Thoracic aorta (tissue), 2 donors: ENCODE measurements around the gene PEF1. TPM values are rescaled to one million over a fixed set of nuclear protein-coding genes. Genes with fewer than 3 reads are reported as not detected.

Source experiments
- ATAC-seq: fragments of 150-250 bp; one replicate; pipeline ENCODE4 v1.8.0; 2017; ENCODE audit warnings: low read depth; ENCODE audit not compliant: insufficient number of reproducible peaks, low FRiP score
- DNase-seq: peaks from one replicate; pipeline ENCODE4 v3.0.0-alpha.2; 2020; ENCODE audit warnings: low spot score
- H3K27ac ChIP-seq, 2 donors: fragments of 200-600 bp; sonication (generic); 1 replicate in 1 of 2; 2 replicates in 1 of 2; pipeline ENCODE4 v1.5.1; 2016; ENCODE audit warnings: mild to moderate bottlenecking in 2 of 2, moderate library complexity in 2 of 2
- H3K27me3 ChIP-seq: fragments of 200-600 bp; sonication (generic); replicated peaks from 2 replicates; pipeline ENCODE4 v1.6.0; 2016; ENCODE audit warnings: mild to moderate bottlenecking; ENCODE audit not compliant: insufficient read depth
- H3K36me3 ChIP-seq: fragments of 200-600 bp; sonication (generic); one replicate; pipeline ENCODE4 v1.5.1; 2016
- H3K4me1 ChIP-seq, 2 donors: fragments of 200-600 bp; sonication (generic); 1 replicate in 1 of 2; 2 replicates in 1 of 2; pipeline versions ENCODE4 v1.5.1 to v1.6.0; 2016; ENCODE audit warnings: low read depth in 2 of 2, mild to moderate bottlenecking in 1 of 2; ENCODE audit not compliant: control insufficient read depth in 1 of 2
- H3K4me3 ChIP-seq: fragments of 200-600 bp; sonication (generic); 2 replicates; pipeline ENCODE4 v1.5.1; 2016; ENCODE audit warnings: mild to moderate bottlenecking
- H3K9me3 ChIP-seq: fragments of 200-600 bp; sonication (generic); 2 replicates; pipeline ENCODE4 v1.5.1; 2016
- CTCF ChIP-seq: fragments of 200-600 bp; sonication (generic); IDR thresholded peaks from one replicate; pipeline ENCODE4 v1.5.1; 2019; ENCODE audit warnings: antibody characterized with exemption
- total RNA-seq, 2 donors: library from RNA; depleted of rRNA; stranded (reverse); fragments of >200 nt; gene quantifications; one replicate each; pipeline versions ENCODE4 v1.1.0 to v1.2.3, GENCODE V29; 2016

Gene PEF1
- total RNA-seq, 2 donors from 2014 or later: 69.2 to 99.5 TPM

GRCh38 chr1:31652891-31653499, 8.3 kb upstream of the PEF1 start:
- no peak for ATAC-seq
- Histone ChIP-seq H3K4me1 (peaks cover 18 to 39% of the 10 kb centered on the region in 2 donors), H3K27me3 (no peaks in the 10 kb centered on the region), H3K36me3 (peaks cover 37% of the 10 kb centered on the region), H3K9me3 (no peaks in the 10 kb centered on the region), H3K27ac (peak overlapping the region in 1 of 2 donors; percentile 28), H3K4me3 (no peak overlapping the region)
- DNase-seq: no peak
- TF ChIP-seq CTCF: no peak

GRCh38 chr1:31651766-31652165, 7.1 kb upstream of the PEF1 start:
- DNase-seq: no peak
- peaks cover 33% of the 10 kb centered on the region for H3K36me3 ChIP-seq

GRCh38 chr1:31651089-31651420, 6.4 kb upstream of the PEF1 start:
- Histone ChIP-seq H3K36me3 (peaks cover 29% of the 10 kb centered on the region), H3K27ac (peak overlapping the region; percentile 36 to 60)
- TF ChIP-seq CTCF: no peak

More at GRCh38 chr1:31651766-31652165, 7.1 kb upstream of the PEF1 start:
- H3K4me3 ChIP-seq: no peak overlapping the region
- peak overlapping the region; percentile 36 to 60 for H3K27ac ChIP-seq
- no peak for ATAC-seq
- H3K27me3 ChIP-seq: no peaks in the 10 kb centered on the region
- TF ChIP-seq CTCF: no peak
- H3K4me1 ChIP-seq: peaks cover 28 to 51% of the 10 kb centered on the region in 2 donors
- no peaks in the 10 kb centered on the region for H3K9me3 ChIP-seq

GRCh38 chr1:31650161-31651088, 5.7 kb upstream of the PEF1 start:
- H3K4me1 ChIP-seq: peaks cover 35 to 61% of the 10 kb centered on the region in 2 donors
- no peak for TF ChIP-seq CTCF
- H3K4me3 ChIP-seq: no peak overlapping the region
- no peaks in the 10 kb centered on the region for H3K9me3 ChIP-seq
- H3K36me3 ChIP-seq: peaks cover 23% of the 10 kb centered on the region
- DNase-seq (no peak), ATAC-seq (no peak)
- peak overlapping the region; percentile 36 to 60 for H3K27ac ChIP-seq
- no peaks in the 10 kb centered on the region for H3K27me3 ChIP-seq

More at GRCh38 chr1:31651089-31651420, 6.4 kb upstream of the PEF1 start:
- H3K27me3 ChIP-seq: no peaks in the 10 kb centered on the region
- no peaks in the 10 kb centered on the region for H3K9me3 ChIP-seq
- ATAC-seq (no peak), DNase-seq (no peak)
- no peak overlapping the region for H3K4me3 ChIP-seq
- peaks cover 30 to 56% of the 10 kb centered on the region in 2 donors for H3K4me1 ChIP-seq

- peaks cover 37 to 65% of the 10 kb centered on the region in 2 donors for H3K4me1 ChIP-seq
- ATAC-seq (no peak), DNase-seq (no peak)
Measured at GRCh38 chr1:31648641-31649357, 4.1 kb upstream of the PEF1 start.

More at GRCh38 chr1:31648641-31649357, 4.1 kb upstream of the PEF1 start:
- Histone ChIP-seq H3K9me3 (no peaks in the 10 kb centered on the region), H3K27ac (peak overlapping the region; percentile 2 to 95), H3K27me3 (no peaks in the 10 kb centered on the region), H3K4me3 (no peak overlapping the region), H3K36me3 (peaks cover 10% of the 10 kb centered on the region)
- no peak for TF ChIP-seq CTCF
